ENCODE results near the gene SEPTIN10. TPM values are rescaled to one million over a fixed set of nuclear protein-coding genes. Genes with fewer than 3 reads are reported as not detected.

Gene SEPTIN10
- total and polyA plus RNA-seq, 2 of the 8 experiments (the other 6 are each of a cell fraction or from before 2014, with no cell fraction given) = 23.7 to 101 TPM

- Histone ChIP-seq H2AFZ (ENCODE audit: low read length) (no peak overlapping the region), H4K20me1 (replicated peaks in 1 of 2; ENCODE audit: control insufficient read depth in 1 of 2, insufficient read depth in 2 of 2, low read length in 2 of 2) (no peaks in the 10 kb centered on the region), H2AK5ac (ENCODE audit: low read depth, low read length) (no peak overlapping the region), H3K23ac (ENCODE audit: insufficient read length) (no peak overlapping the region), H3K27ac (ENCODE audit: low read depth, low read length) (no peak overlapping the region), H2BK12ac (ENCODE audit: low read depth, low read length) (no peak overlapping the region), H2BK15ac (ENCODE audit: low read length) (no peak overlapping the region), H4K8ac (ENCODE audit: extremely low read depth, insufficient read depth, low read length) (no peak overlapping the region), H2BK5ac (ENCODE audit: low read depth, low read length) (no peak overlapping the region), H3K4me2 (ENCODE audit: insufficient read depth in 1 of 2, low read depth in 2 of 2, low read length in 2 of 2) (no peak overlapping the region), H3K9ac (replicated peaks in 1 of 4; ENCODE audit: extremely low read depth in 1 of 4, low read depth in 3 of 4, low read length in 3 of 4) (no peak overlapping the region), H3K9me3 (ENCODE audit: insufficient read depth in 2 of 2, low read depth in 1 of 2, low read length in 1 of 2) (no peaks in the 10 kb centered on the region), H3K27me3 (replicated peaks in 1 of 4; ENCODE audit: control insufficient read depth in 3 of 4, extremely low read depth in 1 of 4, insufficient read depth in 3 of 4, low read length in 3 of 4) (no peaks in the 10 kb centered on the region), H2BK20ac (ENCODE audit: low read length) (no peak overlapping the region), H3K4me3 (ENCODE audit: extremely low read depth in 1 of 4, insufficient read depth in 2 of 4, low read depth in 3 of 4, low read length in 4 of 4) (no peak overlapping the region), H3K23me2 (ENCODE audit: low read depth, low read length) (no peaks in the 10 kb centered on the region), H4K91ac (replicated peaks; ENCODE audit: insufficient read length, low read length) (no peak overlapping the region), H3K18ac (ENCODE audit: extremely low read depth, low read length) (no peak overlapping the region), H3K14ac (ENCODE audit: insufficient read length) (no peak overlapping the region), H3K79me2 (ENCODE audit: control insufficient read depth in 1 of 2, insufficient read depth in 2 of 2, low read length in 2 of 2) (no peaks in the 10 kb centered on the region), H3K36me3 (ENCODE audit: control insufficient read depth in 2 of 4, insufficient read depth in 4 of 4, low read length in 3 of 4) (no peaks in the 10 kb centered on the region), H4K5ac (ENCODE audit: insufficient read length, low read depth, low read length) (no peak overlapping the region), H3K4ac (replicated peaks; ENCODE audit: insufficient read length, low read depth, low read length) (no peak overlapping the region), H3K56ac (replicated peaks; ENCODE audit: insufficient read length, low read depth, low read length) (no peak overlapping the region), H2BK120ac (replicated peaks; ENCODE audit: low read depth, low read length) (no peak overlapping the region), H3K79me1 (ENCODE audit: low read depth, low read length) (no peaks in the 10 kb centered on the region), H3K4me1 (replicated peaks in 1 of 4; ENCODE audit: control insufficient read depth in 3 of 4, insufficient read depth in 4 of 4, low read length in 3 of 4) (no peaks in the 10 kb centered on the region)
- ChIA-PET POLR2A (ENCODE audit: partially characterized antibody) (no interaction called here), CTCF (ENCODE audit: partially characterized antibody) (interaction anchor here (0.6 to 0.8 kb wide), 2 partner anchors 19 to 71 kb away, joined by 3 to 4 read pairs; no protein-coding TSS in a partner anchor)
- no peak for FAIRE-seq
- 94% methylated on average over 10 of the region's 10 CpGs; no CpG with 5 or more reads in 1 of the 2 experiments for WGBS, 2 experiments (ENCODE audit: extremely low coverage in 1 of 2, insufficient coverage in 1 of 2, insufficient read length in 1 of 2, insufficient replicate concordance in 2 of 2, low coverage in 1 of 2, low lambda C conversion rate in 2 of 2, missing lambda C conversion rate in 1 of 2)
- no peak for DNase-seq (ENCODE audit: low read depth in 1 of 2, low spot score in 2 of 2)
- no peak for TF ChIP-seq NANOG (IDR thresholded peaks at IDR 0.05; ENCODE audit: insufficient read depth, low read depth, low read length, poor library complexity, severe bottlenecking)
- no peak for TF ChIP-seq TCF12 (IDR thresholded peaks at IDR 0.05; ENCODE audit: low read depth, low read length)
- TF ChIP-seq KDM5A (IDR thresholded peaks at IDR 0.05; ENCODE audit: low read length) = no peak
- TF ChIP-seq HDAC2 (IDR thresholded peaks at IDR 0.05; ENCODE audit: borderline replicate concordance in 1 of 2, low read depth in 2 of 2, low read length in 2 of 2) = no peak
- no peak for TF ChIP-seq EGR1 (IDR thresholded peaks at IDR 0.05; ENCODE audit: borderline replicate concordance, low read depth, low read length)
- TF ChIP-seq MAX (IDR thresholded peaks at IDR 0.05) = no peak
- TF ChIP-seq CEBPB (IDR thresholded peaks at IDR 0.05; ENCODE audit: low read depth, low read length) = no peak
- no peak for TF ChIP-seq CHD2 (IDR thresholded peaks at IDR 0.05; ENCODE audit: low read length)
- TF ChIP-seq CTCF (IDR thresholded peaks at IDR 0.05; ENCODE audit: control extremely low read depth in 1 of 3, insufficient read depth in 1 of 3, low read depth in 1 of 3, low read length in 3 of 3) = no peak
- no peak for TF ChIP-seq FOSL1 (IDR thresholded peaks at IDR 0.05; ENCODE audit: insufficient read depth, low read depth, low read length)
These were observed 19.7 kb upstream of the SEPTIN10 start for GRCh38 chr2:109633284-109633961.

Measured in H1 (cell line).